Endothelial cell of umbilical vein (primary cell): Measurements from ENCODE around the gene SRRM4.

ENCODE experiments used
- CTCF ChIP-seq, 2 donors: IDR thresholded peaks; 1 replicate in 1 of 2; 2 replicates in 1 of 2; pipeline ENCODE4 v1.5.1; 2011; ENCODE audit warnings: low read length in 2 of 2, mild to moderate bottlenecking in 2 of 2, moderate library complexity in 2 of 2, control low read depth in 1 of 2, inconsistent platforms in 1 of 2, low read depth in 1 of 2; ENCODE audit not compliant: insufficient read depth in 1 of 2; ENCODE audit errors: extremely low read depth in 1 of 2
- EZH2 ChIP-seq: IDR thresholded peaks from 2 replicates; pipeline ENCODE4 v1.6.1; 2012; ENCODE audit warnings: borderline replicate concordance, low read depth, mild to moderate bottlenecking, moderate library complexity, low read length, inconsistent platforms; ENCODE audit not compliant: severe bottlenecking
- GATA2 ChIP-seq: IDR thresholded peaks from 2 replicates; pipeline ENCODE4 v1.7.0; 2011; ENCODE audit warnings: low read depth, mild to moderate bottlenecking, moderate library complexity, mixed read lengths, low read length; ENCODE audit not compliant: insufficient read length, insufficient read depth
- JUN ChIP-seq: IDR thresholded peaks from 2 replicates; pipeline ENCODE4 v1.6.1; 2011; ENCODE audit warnings: borderline replicate concordance, low read depth; ENCODE audit not compliant: insufficient read length, insufficient read depth
- MYC ChIP-seq: IDR thresholded peaks from one replicate; pipeline ENCODE4 v1.6.1; 2011; ENCODE audit warnings: mild to moderate bottlenecking, low read depth, low read length
- POLR2A ChIP-seq: IDR thresholded peaks from 2 replicates; pipeline ENCODE4 v1.6.1; 2012; ENCODE audit warnings: low read depth, mild to moderate bottlenecking, control low read depth, low read length
- POLR2AphosphoS5 ChIP-seq: IDR thresholded peaks from 2 replicates; pipeline ENCODE4 v1.6.1; 2012; ENCODE audit warnings: low read depth, mild to moderate bottlenecking, control low read depth, low read length, moderate library complexity; ENCODE audit not compliant: insufficient read depth
- TF ChIP-seq, protein P1 (sequence below): IDR thresholded peaks from 2 replicates; pipeline ENCODE4 v1.6.1; 2011; ENCODE audit not compliant: insufficient read depth, insufficient read length

DNA sequence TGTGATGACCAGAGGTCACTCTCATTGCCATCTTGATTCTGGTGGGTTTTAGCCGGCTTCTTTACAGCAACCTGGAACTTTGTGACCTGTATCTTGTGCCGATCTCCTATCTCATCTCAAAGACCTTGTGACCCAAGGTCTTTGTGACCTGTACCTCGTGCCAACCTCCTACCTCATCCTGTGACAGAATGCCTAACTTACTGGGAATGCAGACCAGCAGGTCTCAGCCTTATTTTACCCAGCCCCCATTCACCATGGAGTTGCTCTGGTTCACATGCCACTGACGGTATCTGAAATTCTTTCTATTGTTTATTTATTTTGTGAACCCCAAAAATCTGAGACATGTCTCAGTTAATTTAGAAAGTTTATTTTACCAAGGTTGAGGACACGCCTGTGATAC, 189.9 kb downstream of the SRRM4 start:
- TF ChIP-seq CTCF (IDR thresholded peaks at IDR 0.05; ENCODE audit: extremely low read depth in 1 of 2, insufficient read depth in 1 of 2, low read depth in 1 of 2, low read length in 2 of 2) (no peak), POLR2A (no peak), POLR2AphosphoS5 (no peak), EZH2 (no peak), JUN (no peak), MYC (no peak), GATA2 (no peak)
- TF ChIP-seq, protein P1, sequence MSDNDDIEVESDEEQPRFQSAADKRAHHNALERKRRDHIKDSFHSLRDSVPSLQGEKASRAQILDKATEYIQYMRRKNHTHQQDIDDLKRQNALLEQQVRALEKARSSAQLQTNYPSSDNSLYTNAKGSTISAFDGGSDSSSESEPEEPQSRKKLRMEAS, result no peak
